ENCODE data around the gene MAG.

The MAG gene

GRCh38 chr19:35351411-35352176 is 59.6 kb downstream of the MAG start:
- H3K9me3 ChIP-seq (ENCODE audit: low read length) = no peaks in the 10 kb centered on the region
- no peaks in the 10 kb centered on the region for H3K79me2 ChIP-seq (ENCODE audit: insufficient read depth, low read length)
- no peak for TF ChIP-seq CTCF (IDR thresholded peaks at IDR 0.05; ENCODE audit: low read length)
- no peak for TF ChIP-seq EZH2 (IDR thresholded peaks at IDR 0.05; ENCODE audit: borderline replicate concordance, low read length)
- H3K27ac ChIP-seq (ENCODE audit: low read depth, low read length, poor library complexity, severe bottlenecking) = no peak overlapping the region
- no peak overlapping the region for H2AFZ ChIP-seq (ENCODE audit: low read length)
- no peak overlapping the region for H3K9ac ChIP-seq (ENCODE audit: low read length)
- no peaks in the 10 kb centered on the region for H3F3A ChIP-seq (ENCODE audit: insufficient read depth, low read length)
- H3K4me1 ChIP-seq (ENCODE audit: insufficient read depth, low read length, severe bottlenecking) = peaks cover 18% of the 10 kb centered on the region
- no peaks in the 10 kb centered on the region for H4K20me1 ChIP-seq (ENCODE audit: insufficient read depth, low read length)
- peaks cover 1% of the 10 kb centered on the region for H3K36me3 ChIP-seq (ENCODE audit: insufficient read depth, low read length)
- H3K4me3 ChIP-seq (ENCODE audit: low read depth, low read length, poor library complexity, severe bottlenecking) = no peak overlapping the region
- H3K27me3 ChIP-seq (ENCODE audit: insufficient read depth, low read length) = no peaks in the 10 kb centered on the region
- no peak overlapping the region for H3K4me2 ChIP-seq (ENCODE audit: low read length)
- no peaks in the 10 kb centered on the region for H3K9me2 ChIP-seq (ENCODE audit: low read depth, low read length)

GRCh38 chr19:35352177-35352447 is 60.2 kb downstream of the MAG start:
- Histone ChIP-seq H3K4me2 (ENCODE audit: low read length) (no peak overlapping the region), H3K79me2 (ENCODE audit: insufficient read depth, low read length) (no peaks in the 10 kb centered on the region), H3K4me3 (ENCODE audit: low read depth, low read length, poor library complexity, severe bottlenecking) (no peak overlapping the region), H3K36me3 (ENCODE audit: insufficient read depth, low read length) (no peaks in the 10 kb centered on the region), H3K27me3 (ENCODE audit: insufficient read depth, low read length) (no peaks in the 10 kb centered on the region), H3K9ac (ENCODE audit: low read length) (no peak overlapping the region), H3K27ac (ENCODE audit: low read depth, low read length, poor library complexity, severe bottlenecking) (no peak overlapping the region), H4K20me1 (ENCODE audit: insufficient read depth, low read length) (no peaks in the 10 kb centered on the region), H3K9me3 (ENCODE audit: low read length) (no peaks in the 10 kb centered on the region), H2AFZ (ENCODE audit: low read length) (no peak overlapping the region), H3K9me2 (ENCODE audit: low read depth, low read length) (no peaks in the 10 kb centered on the region), H3K4me1 (ENCODE audit: insufficient read depth, low read length, severe bottlenecking) (peaks cover 13% of the 10 kb centered on the region), H3F3A (ENCODE audit: insufficient read depth, low read length) (no peaks in the 10 kb centered on the region)
- TF ChIP-seq CTCF (IDR thresholded peaks at IDR 0.05; ENCODE audit: low read length) (no peak), EZH2 (IDR thresholded peaks at IDR 0.05; ENCODE audit: borderline replicate concordance, low read length) (no peak)

- Histone ChIP-seq H3K4me3 (ENCODE audit: low read depth, low read length, poor library complexity, severe bottlenecking) (no peak overlapping the region), H4K20me1 (ENCODE audit: insufficient read depth, low read length) (no peaks in the 10 kb centered on the region), H2AFZ (ENCODE audit: low read length) (no peak overlapping the region), H3K9me3 (ENCODE audit: low read length) (no peaks in the 10 kb centered on the region), H3K79me2 (ENCODE audit: insufficient read depth, low read length) (no peaks in the 10 kb centered on the region), H3K36me3 (ENCODE audit: insufficient read depth, low read length) (no peaks in the 10 kb centered on the region), H3K4me2 (ENCODE audit: low read length) (no peak overlapping the region), H3K4me1 (ENCODE audit: insufficient read depth, low read length, severe bottlenecking) (peaks cover 8% of the 10 kb centered on the region), H3K9ac (ENCODE audit: low read length) (no peak overlapping the region), H3K27me3 (ENCODE audit: insufficient read depth, low read length) (no peaks in the 10 kb centered on the region), H3K27ac (ENCODE audit: low read depth, low read length, poor library complexity, severe bottlenecking) (no peak overlapping the region), H3F3A (ENCODE audit: insufficient read depth, low read length) (no peaks in the 10 kb centered on the region), H3K9me2 (ENCODE audit: low read depth, low read length) (no peaks in the 10 kb centered on the region)
- TF ChIP-seq EZH2 (IDR thresholded peaks at IDR 0.05; ENCODE audit: borderline replicate concordance, low read length) = no peak
- TF ChIP-seq CTCF (IDR thresholded peaks at IDR 0.05; ENCODE audit: low read length) = peak; percentile 87
These were observed 60.7 kb downstream of the MAG start for GRCh38 chr19:35352448-35353304.

All from OCI-LY1 (cell line).